ENCODE results near the gene FNBP1L.

DNA sequence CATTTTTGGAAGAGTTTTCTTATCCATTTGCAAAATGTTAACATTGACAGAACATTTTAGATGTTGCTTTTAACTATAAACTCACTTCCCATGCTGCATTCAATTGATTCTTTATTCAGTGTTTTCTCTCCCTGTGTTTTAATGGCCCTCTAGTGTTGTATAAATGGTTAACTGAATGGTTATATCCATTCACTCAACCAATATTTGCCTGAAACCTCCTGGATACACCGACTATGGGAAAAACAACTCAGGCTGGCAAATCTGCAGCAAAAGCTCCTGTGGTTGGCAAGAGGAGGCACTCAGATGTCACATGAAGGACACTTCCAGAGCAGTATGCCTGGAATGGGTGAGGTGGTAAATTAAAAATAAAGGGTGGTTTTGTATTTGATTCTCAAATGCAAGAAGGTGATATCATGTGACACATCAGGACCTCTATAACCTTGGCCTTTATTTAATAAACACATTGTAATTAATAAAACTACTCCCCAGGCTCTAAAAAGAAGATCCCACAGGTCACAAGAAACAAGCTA, 126.1 kb downstream of the FNBP1L start:
- TF ChIP-seq TAF1 (IDR thresholded peaks at IDR 0.05; ENCODE audit: low read depth, low read length) (no peak), POLR2A (IDR thresholded peaks at IDR 0.05; ENCODE audit: low read depth, low read length) (no peak), POLR2AphosphoS5 (IDR thresholded peaks at IDR 0.05; ENCODE audit: low read depth, low read length) (no peak), PAX5 (IDR thresholded peaks at IDR 0.05; ENCODE audit: insufficient read depth, low read length, severe bottlenecking) (no peak), SPI1 (IDR thresholded peaks at IDR 0.05; ENCODE audit: low read depth, low read length) (no peak), POU2F2 (IDR thresholded peaks at IDR 0.05; ENCODE audit: low read depth, low read length) (no peak)

All from GM12891 (cell line).